NCI-H2081 treated with DMSO at 0.1 percent for 48 hours (cell line): ENCODE results near the gene COL19A1.
"Not testable (repeated sequence)": the region's sequence is repeated elsewhere in the genome, so short reads cannot be mapped to it uniquely, and the experiment has no call there.

ENCODE experiments used
- DNase-seq: peaks from one replicate; lab custom pipeline; 2025; lab: John Stamatoyannopoulos, UW

COL19A1 gene

GRCh38 chr6:69900869-69901268, 34.5 kb downstream of the COL19A1 start:
- no peak for DNase-seq

DNA sequence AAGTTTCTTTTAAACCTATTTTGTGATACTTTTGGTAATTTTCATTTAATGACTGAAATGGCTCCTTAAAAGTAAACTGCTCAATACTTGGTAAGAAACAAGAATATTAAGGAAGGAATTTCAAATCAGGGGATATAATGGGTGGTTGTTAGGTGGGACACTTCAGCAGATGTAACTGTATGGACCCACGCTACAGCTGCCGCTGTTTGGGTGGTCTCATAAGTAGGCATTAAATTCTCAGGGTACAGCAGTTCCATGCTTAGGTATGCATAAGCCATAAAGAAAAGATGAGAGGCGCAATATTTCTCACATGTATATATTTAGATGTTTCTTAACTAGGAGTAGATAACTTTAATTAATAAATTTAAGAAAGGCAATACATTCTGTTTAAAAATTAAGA, 35.0 kb downstream of the COL19A1 start:
- no peak for DNase-seq

DNA sequence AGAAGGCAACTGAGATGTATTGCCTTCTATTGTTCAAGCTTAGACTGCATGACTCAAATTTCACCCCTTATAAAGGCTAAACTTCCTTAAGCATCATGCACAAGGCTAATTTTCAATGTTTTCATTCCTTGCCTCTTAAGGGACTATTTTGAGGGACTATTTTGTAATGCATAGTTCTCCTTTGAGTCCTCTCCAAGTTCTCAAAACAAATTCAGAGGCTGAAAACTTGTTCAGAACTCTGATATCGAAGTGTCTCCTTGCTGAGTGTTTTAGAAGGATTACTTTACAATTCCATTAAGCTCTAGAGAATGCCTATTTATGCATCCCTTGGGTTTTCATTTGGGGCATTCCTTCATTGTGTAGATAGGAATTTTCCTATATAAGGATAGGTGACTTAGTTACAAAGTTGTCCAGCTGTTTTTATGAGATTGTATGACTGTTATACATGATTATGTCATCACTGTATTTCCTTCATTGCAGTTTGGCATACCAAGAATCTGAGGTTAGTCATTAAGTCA, 41.7 kb downstream of the COL19A1 start:
- no peak for DNase-seq

GRCh38 chr6:69913361-69913760, 47.0 kb downstream of the COL19A1 start:
- no peak for DNase-seq

DNA sequence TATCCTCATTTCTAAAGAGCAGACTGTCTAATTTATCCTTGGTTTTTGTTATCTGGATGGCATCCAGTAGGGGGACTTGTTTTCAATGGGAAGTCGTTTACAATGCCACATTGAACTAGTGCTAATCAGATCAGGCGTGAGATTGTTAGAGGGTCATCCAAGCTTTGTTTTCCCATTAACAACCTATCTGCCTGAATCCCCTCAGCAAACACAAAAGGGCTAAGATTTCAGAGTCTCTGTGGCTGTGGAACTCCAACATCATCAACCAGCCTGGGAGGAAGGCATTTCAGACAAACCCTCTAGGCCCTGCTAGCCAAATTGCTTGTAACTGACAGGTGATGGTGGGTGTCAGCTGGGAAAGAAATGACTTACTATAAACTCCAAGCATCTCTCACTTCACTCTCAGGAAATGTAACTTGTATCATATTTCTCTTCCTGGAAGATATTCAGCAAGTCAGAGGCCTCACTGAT, 47.7 kb downstream of the COL19A1 start:
- DNase-seq: no peak

DNA sequence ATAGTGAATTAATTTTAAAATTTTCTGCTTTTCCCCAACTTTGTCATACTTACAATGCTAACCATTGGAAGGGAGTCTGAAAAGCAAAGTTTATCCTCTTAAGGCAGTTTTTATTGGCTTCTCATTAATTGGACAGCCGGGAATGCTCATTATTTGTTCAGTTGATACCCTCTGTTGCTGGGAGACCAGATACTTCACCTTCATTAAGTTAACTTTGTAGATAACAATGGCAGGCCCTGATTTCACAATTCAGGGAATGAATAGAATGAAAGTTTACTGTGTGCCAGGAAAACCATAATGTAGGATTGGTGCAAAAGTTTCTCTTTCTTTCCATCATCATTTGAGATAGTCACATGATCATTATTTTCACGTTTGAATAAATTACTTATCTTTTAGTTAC, 49.0 kb downstream of the COL19A1 start:
- no peak for DNase-seq

- DNase-seq: no peak
These were observed 51.5 kb downstream of the COL19A1 start for GRCh38 chr6:69917834-69918233.

GRCh38 chr6:69918813-69919475, 52.6 kb downstream of the COL19A1 start:
- DNase-seq: no peak

- DNase-seq: not testable (repeated sequence)
These were observed 54.7 kb downstream of the COL19A1 start for GRCh38 chr6:69921066-69921465.

DNA sequence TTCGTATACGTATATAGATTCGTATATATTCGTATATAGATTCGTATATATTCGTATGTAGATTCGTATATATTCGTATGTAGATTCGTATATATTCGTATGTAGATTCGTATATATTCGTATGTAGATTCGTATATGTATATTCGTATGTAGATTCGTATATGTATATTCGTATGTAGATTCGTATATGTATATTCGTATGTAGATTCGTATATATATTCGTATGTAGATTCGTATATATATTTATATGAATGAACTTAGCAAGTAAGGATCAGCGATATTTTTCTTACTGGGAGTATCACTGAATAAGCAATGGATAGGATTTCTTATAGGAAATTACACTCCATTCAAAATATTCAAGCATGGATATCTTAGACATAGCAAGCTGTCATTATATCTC, 55.3 kb downstream of the COL19A1 start:
- DNase-seq: not testable (repeated sequence)

GRCh38 chr6:69926745-69927144, 60.4 kb downstream of the COL19A1 start:
- no peak for DNase-seq

GRCh38 chr6:69933239-69933638, 66.9 kb downstream of the COL19A1 start:
- DNase-seq: no peak

GRCh38 chr6:69935079-69935478, 68.7 kb downstream of the COL19A1 start:
- no peak for DNase-seq

GRCh38 chr6:69936674-69937363, 70.5 kb downstream of the COL19A1 start:
- DNase-seq: no peak

GRCh38 chr6:69937402-69938136, 71.2 kb downstream of the COL19A1 start:
- no peak for DNase-seq

- no peak for DNase-seq
These were observed 76.1 kb downstream of the COL19A1 start for GRCh38 chr6:69942485-69942884.

- no peak for DNase-seq
These were observed 78.8 kb downstream of the COL19A1 start for GRCh38 chr6:69945192-69945591.

- no peak for DNase-seq
These were observed 82.2 kb downstream of the COL19A1 start for GRCh38 chr6:69948479-69949114.

DNA sequence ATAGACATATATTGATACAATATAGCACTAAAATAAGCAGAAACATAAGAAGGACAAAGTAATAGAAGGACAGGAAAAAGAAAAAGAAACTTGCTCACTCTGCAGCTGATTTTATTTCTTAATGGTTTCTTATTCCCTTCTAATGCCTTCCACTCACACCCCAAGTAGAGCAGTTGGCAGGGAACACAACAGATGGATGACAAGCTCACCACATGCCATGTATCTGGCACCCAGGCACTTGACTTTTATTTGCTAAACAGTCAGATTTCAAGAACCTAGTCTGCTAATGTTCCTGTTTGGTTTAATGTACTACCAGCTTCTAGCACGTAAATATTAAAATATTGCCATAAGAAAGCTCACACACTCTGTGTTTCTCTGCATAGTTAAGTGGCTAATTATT, 87.1 kb downstream of the COL19A1 start:
- no peak for DNase-seq

GRCh38 chr6:69954733-69955132, 88.4 kb downstream of the COL19A1 start:
- DNase-seq: no peak

- DNase-seq: no peak
These were observed 91.7 kb downstream of the COL19A1 start for GRCh38 chr6:69957985-69958559.

- no peak for DNase-seq
These were observed 92.6 kb downstream of the COL19A1 start for GRCh38 chr6:69958978-69959377.
